H1 (cell line): ENCODE data around the gene OTOF. TPM values are rescaled to one million over a fixed set of nuclear protein-coding genes. Genes with fewer than 3 reads are reported as not detected.

Experiments
- EGR1 ChIP-seq: IDR thresholded peaks from 2 replicates; pipeline ENCODE4 v1.6.1; 2011; ENCODE audit warnings: low read depth, low read length, borderline replicate concordance
- FOSL1 ChIP-seq: IDR thresholded peaks from 2 replicates; pipeline ENCODE4 v1.6.1; 2011; ENCODE audit warnings: mild to moderate bottlenecking, low read depth, low read length, moderate library complexity; ENCODE audit not compliant: insufficient read depth
- JUN ChIP-seq: IDR thresholded peaks from 2 replicates; pipeline ENCODE4 v1.6.1; 2011; ENCODE audit warnings: low read depth, mild to moderate bottlenecking, improper control_type of control experiment, low read length
- RNF2 ChIP-seq: fragments of 200-900, 300-1000 bp; sonication (generic); IDR thresholded peaks from 2 replicates; pipeline ENCODE4 v1.7.1; 2016; ENCODE audit warnings: borderline replicate concordance, low read depth, mild to moderate bottlenecking, antibody characterized with exemption, low read length; ENCODE audit not compliant: poor library complexity, severe bottlenecking; ENCODE audit errors: missing control alignments
- TAF1 ChIP-seq: IDR thresholded peaks from 2 replicates; pipeline ENCODE4 v1.6.1; 2011; ENCODE audit warnings: mild to moderate bottlenecking, low read depth, low read length
- polyA plus RNA-seq, 7 experiments: library from polyadenylated mRNA; depleted of rRNA in 3 of 7; stranded (reverse) in 5 of 7; unstranded in 2 of 7; fragments of >200 nt in 5 of 7; fragments of 200-250 nt in 2 of 7; gene quantifications; 1 replicate in 5 of 7; 2 replicates in 1 of 7; 4 replicates in 1 of 7; pipeline versions ENCODE4 v1.2.1 to v1.2.3, GENCODE V29; 2011 to 2013; ENCODE audit warnings: missing spikeins in 2 of 7, mixed read lengths in 2 of 7
- total RNA-seq: library from RNA; stranded (reverse); fragmentation: NEBNext Ultra II Directional; extraction: Animal tissue kit (Norgen Biotek cat#: 25700); gene quantifications from 2 replicates; pipeline ENCODE4 v1.2.1, GENCODE V29; 2021

OTOF gene
- total and polyA plus RNA-seq, 2 of the 8 experiments (the other 6 are each of a cell fraction or from before 2014, with no cell fraction given), result 0.06 TPM; not detected in 1

- TF ChIP-seq RNF2, result no peak
- TF ChIP-seq EGR1, result no peak
- no peak for TF ChIP-seq FOSL1
- TF ChIP-seq TAF1, result no peak
- TF ChIP-seq JUN, result no peak
Measured at GRCh38 chr2:26455037-26455669, 22.8 kb downstream of the OTOF start (continued).
